ENCODE data around the gene GRIN2C.
A peak's percentile ranks its signal among the peaks of the same experiment; 100 is the strongest.

DNA sequence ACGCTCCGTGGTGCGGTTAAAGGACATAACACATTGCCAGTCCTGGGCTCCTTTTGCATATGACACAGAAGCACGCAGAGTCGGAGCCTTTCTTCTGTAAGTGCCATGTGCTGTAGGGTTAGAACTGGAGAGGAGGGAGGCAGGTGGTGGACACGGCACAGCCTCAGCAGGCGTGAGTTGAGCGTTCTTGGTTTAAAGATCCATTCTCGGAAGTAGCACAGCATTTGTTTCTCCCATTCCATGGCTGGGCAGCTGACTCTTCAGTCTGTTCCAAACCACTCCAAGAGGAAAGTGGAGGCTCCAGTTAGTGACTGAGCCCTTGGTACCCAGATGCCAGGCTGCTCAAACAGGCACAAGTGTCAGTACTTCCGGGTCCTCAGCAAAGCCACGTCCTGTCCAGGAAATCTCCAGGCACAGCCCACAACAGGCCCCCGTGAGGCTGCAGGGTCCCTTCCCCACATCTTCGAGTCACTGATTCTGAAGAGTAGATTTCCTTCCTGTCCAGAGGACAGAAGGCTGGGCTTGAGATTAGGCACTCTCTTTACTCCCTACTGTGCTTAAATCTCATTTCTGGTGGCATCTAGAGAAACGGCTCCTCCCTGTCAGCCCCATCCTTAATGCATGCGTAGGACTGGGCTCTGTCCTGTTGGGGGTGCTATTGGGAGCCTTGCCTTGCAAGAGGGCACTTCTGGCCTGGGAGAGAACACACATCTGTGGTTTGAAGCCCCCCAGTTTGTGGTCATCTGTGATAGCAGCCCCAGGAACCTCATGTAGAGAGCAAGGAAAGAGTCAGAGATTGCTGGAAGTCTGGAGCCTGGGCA is 43.9 kb downstream of the GRIN2C start:
- TF ChIP-seq POLR2A (IDR thresholded peaks at IDR 0.05; ENCODE audit: low read depth, low read length) (no peak), CEBPB (IDR thresholded peaks at IDR 0.05; ENCODE audit: low read depth, low read length) (no peak), RAD21 (IDR thresholded peaks at IDR 0.05; ENCODE audit: low read length) (no peak), USF2 (IDR thresholded peaks at IDR 0.05; ENCODE audit: low read depth, low read length) (no peak), MAFK (IDR thresholded peaks at IDR 0.05; ENCODE audit: low read depth, low read length) (no peak), RFX5 (IDR thresholded peaks at IDR 0.05; ENCODE audit: low read depth, low read length) (no peak), RCOR1 (IDR thresholded peaks at IDR 0.05; ENCODE audit: insufficient replicate concordance, low read length) (no peak), MAZ (IDR thresholded peaks at IDR 0.05; ENCODE audit: borderline replicate concordance, low read depth, low read length) (no peak), BHLHE40 (IDR thresholded peaks at IDR 0.05; ENCODE audit: low read depth, low read length) (no peak), MXI1 (IDR thresholded peaks at IDR 0.05; ENCODE audit: borderline replicate concordance, low read depth, low read length) (no peak), SMC3 (IDR thresholded peaks at IDR 0.05; ENCODE audit: low read depth, low read length) (no peak)
- TF ChIP-seq, protein P1, sequence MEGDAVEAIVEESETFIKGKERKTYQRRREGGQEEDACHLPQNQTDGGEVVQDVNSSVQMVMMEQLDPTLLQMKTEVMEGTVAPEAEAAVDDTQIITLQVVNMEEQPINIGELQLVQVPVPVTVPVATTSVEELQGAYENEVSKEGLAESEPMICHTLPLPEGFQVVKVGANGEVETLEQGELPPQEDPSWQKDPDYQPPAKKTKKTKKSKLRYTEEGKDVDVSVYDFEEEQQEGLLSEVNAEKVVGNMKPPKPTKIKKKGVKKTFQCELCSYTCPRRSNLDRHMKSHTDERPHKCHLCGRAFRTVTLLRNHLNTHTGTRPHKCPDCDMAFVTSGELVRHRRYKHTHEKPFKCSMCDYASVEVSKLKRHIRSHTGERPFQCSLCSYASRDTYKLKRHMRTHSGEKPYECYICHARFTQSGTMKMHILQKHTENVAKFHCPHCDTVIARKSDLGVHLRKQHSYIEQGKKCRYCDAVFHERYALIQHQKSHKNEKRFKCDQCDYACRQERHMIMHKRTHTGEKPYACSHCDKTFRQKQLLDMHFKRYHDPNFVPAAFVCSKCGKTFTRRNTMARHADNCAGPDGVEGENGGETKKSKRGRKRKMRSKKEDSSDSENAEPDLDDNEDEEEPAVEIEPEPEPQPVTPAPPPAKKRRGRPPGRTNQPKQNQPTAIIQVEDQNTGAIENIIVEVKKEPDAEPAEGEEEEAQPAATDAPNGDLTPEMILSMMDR (conservative IDR thresholded peaks at IDR 0.05; ENCODE audit: low read depth, low read length), result 0 out of 2 replicates have a peak, but pooled peaks have one; percentile 8

Measured in IMR-90 (cell line).